DMS114 treated with DMSO at 0.1 percent for 48 hours (cell line): ENCODE results near the gene CRB3.
A peak's percentile ranks its signal among the peaks of the same experiment; 100 is the strongest.

ENCODE experiments used
- DNase-seq: peaks from one replicate; lab custom pipeline; 2025; ENCODE audit not compliant: unreplicated experiment; lab: John Stamatoyannopoulos, UW

CRB3 gene

DNA sequence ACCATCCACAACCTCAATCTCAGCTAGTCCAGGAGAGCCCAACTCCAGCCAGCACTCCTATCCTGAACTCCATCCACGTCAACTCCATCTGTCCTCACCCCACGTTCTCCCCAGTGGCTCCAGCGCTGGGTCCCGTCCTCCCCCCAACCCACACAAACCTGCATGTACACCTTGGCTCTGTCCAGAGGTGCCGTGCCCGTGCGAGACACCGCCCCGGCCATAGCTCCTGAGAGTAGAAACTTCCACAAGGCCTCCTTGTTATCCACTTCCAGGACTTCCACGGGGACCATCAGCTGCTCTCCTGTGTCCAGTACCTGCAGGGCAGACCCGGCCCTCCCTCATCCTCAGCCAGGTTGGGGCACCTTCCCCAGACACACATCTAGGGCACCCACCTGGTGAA lies 32.2 kb upstream of the CRB3 start:
- DNase-seq = no peak

DNA sequence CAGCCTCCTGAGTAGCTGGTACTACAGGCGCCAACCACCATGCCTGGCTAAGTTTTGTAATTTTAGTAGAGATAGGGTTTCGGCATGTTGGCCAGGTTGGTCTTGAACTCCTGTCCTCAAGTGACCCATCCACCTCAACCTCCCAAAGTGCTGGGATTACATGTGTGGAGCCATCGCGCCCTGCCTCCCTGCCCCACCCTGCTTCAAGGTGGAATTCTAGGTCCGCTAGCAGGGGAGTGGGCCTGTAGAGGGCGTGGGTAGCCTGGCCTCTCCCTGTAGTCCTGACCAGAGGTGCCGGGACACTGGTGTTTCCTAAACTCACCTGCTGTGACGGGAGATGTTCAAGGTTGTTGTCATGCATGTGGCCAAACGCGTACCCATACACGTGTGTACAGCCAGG lies 30.9 kb upstream of the CRB3 start:
- no peak for DNase-seq

DNA sequence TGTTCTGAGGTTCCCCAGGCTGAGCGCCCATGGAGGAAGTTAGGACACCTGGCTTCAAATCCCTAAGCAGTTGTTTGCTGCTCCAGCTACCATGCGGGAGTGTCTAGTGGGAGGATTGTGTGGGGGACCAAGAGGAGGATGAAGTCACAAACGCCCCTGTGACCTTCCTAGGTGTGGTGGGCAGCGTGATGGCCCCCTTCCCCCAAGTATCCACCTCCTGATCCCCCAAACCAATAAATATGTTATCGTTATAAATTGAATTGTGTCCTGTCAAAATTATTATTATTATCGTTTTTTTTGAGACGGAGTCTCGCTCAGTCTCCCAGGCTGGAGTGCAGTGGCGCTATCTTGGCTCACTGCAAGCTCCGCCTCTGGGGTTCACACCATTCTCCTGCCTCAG lies 30.4 kb upstream of the CRB3 start, which contains the start of gene SLC25A41:
SLC25A41 (minus strand) TSS at position 101 of the 400 bp plus-strand sequence; CDS start at position 31, 70 bp downstream.
- DNase-seq = no peak

DNA sequence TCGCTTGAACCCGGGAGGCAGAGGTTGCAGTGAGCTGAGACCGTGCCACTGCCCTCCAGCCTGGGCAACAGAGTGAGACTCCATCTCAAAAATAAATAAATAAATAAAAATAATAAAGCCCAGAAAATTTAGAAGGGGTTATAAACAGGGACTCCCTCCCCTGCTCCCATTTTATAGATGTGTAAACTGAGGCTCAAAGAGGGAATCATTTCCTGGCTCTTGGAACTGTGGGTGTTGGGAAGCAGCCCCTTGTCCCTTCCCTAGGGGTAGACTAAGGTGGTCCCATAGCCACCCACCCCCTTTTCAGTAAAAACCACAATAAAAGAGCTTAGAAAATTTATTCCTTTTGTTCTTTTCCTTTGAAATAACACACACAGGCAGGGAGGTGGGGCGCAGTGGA lies 24.3 kb upstream of the CRB3 start:
- DNase-seq = no peak

DNA sequence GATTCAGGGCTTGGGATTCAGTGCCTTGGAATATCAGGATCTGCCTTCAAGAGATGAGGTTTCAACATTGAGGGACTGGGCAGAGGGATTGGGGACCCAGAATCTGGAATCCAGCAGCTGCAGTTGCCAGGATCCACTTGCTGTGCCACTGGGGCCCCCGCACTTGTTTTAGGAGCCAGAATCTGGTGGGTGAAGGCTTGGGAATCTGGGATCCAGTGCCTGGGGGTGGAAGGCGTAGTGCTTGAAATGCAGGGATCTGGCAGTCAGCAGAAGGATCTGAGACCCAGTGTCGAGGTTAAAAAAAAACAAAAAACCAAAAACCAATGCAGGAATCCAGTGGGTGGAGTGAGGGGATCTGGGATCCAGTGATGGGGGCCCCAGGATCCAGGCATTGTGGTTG lies 23.2 kb upstream of the CRB3 start:
- DNase-seq = no peak

DNA sequence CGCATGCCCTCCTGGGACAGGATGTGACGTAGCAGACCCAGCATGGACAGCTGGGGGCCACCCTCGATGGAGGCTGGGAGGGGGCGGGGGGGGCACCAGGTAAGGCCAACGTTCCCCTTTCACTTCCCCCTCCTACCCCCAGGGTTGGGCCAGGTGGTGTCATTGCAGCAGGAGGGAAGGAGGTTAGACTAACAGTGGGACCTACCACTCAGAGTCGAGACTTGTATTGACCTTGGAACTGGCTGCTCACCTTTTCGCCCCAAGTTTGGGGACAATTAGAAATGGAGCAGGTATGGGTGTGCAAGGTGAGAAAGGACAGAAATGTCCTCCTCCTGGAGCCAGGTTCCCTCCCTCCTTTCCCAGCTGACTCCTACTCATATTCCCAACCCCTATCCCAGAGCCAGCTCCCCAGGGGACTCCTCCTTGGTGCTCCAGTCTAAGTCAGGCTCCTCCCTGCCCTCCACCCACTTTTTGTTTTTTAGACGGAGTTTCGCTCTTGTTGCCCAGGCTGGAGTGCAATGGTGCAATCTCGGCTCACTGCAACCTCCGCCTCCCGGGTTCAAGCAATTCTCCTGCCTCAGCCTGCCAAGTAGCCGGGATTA lies 21.9 kb upstream of the CRB3 start:
- DNase-seq = no peak

GRCh38 chr19:6443986-6444385 lies 20.1 kb upstream of the CRB3 start:
- DNase-seq = no peak

DNA sequence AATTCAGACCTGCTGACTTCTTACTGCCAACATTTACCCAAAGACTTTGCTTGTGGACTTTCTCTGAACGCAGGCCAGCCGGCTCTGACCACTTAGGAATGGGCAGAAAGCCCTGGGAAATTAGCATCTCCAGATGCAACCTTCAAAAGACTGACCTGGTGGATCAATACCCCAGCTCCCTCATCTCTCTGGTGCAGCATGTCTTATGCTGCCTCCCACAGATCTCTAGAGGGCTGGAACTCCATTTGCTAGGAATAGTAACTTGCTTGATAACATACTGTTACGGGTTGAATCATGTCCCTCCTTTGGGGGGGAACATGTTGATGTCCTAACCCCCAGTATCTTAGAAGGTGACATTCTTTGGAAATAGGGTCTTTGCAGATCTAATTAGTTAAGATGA lies 17.6 kb upstream of the CRB3 start:
- DNase-seq = no peak

DNA sequence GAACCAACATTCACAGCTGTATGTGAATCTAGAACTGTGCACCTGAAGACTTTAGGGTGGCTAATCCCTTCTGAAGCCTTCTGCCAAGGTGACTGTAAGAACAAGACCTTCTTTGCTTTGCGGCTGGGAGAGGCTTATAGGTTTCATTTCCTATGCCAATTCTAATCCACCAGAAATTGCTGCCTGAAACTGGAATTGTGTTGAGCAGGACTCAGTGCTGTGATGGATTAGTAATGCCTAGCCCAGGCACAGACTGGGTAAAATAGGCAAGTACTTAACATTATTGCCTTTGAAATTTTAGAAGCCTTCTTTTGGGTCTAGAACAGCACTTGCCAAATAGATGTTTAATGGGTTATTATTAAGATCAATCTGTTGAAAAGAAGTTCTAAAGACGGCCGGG lies 16.0 kb upstream of the CRB3 start:
- no peak for DNase-seq

- DNase-seq = no peak
Observed at GRCh38 chr19:6450166-6450565, 13.9 kb upstream of the CRB3 start.

DNA sequence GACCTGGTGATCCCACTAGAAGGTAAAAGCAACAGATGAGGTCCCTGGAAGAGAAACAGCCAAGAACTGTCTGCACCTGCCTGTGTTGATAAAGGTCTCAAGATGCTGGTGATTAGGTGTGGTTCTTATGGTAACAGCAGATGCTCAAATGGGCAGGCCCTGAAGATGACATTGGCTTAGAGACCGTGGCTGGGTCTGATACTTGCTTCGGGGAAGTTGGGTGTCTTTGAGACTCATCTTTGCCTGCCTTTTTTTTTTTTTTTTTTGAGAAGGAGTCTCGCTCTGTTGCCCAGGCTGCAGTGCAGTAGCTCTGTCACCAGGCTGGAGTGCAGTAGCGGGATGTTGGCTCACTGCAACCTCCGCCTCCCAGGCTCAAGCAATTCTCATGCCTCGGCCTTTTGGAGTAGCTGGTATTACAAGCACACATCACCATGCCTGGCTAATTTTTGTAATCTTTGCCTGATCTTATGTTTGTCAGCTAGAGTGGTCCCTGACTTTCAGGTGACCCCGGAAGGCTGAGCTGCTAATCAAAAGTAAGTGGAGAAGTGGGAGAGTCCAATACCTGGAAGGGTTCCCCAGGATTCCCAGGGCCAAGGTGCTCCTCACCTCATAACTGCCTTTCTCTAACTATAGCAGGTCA lies 12.4 kb upstream of the CRB3 start:
- no peak for DNase-seq

DNA sequence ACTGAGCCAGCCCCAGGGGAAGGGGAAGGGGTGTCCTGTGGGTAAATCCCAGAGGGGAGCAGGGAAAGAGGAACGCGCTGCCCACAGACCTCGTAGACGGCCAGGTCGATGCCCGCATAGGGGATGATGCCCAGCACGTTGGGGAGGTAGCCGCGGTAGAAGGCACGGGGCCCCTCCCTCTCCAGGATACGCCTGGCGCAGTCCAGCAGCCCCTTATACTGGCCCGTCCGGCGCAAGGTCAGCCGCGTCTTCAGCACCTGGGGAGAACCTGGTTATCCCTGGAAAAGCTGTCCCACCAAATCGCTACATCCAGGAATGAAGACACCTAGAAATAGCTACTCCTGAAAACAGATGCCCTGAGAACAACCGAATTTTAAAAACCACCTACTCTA lies 11.9 kb upstream of the CRB3 start:
- DNase-seq = no peak

- no peak for DNase-seq
Observed at GRCh38 chr19:6452899-6453298, 11.2 kb upstream of the CRB3 start.

DNA sequence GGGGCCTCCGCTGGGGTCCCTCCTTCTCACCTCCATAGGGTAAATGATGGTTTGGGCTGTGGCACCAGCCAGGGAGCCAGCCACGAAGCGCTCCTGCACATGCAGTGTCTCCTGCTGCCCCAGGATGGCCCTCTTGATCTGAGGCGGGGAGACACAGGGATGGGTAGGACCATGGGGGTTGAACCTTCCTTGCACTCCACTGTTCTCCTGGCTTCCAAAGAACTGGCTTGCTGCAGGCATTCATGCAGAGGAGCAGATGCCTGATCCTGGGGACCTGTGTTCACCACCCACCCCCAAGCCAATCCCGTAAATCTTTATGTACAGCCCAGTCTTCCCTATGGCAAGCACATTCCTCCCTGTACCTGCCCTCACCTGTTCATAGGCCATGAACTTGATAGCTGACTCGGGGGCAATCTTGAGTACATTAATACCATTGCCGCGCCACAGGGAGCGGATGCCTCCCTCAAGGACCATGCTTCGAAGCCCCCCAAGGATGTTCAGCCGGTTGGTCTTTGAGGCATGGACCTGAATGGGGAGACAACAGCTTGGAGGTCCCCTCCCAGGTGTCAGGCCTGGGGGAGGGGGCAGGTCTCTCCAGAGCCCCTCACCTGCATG lies 10.0 kb upstream of the CRB3 start:
- DNase-seq = no peak

DNA sequence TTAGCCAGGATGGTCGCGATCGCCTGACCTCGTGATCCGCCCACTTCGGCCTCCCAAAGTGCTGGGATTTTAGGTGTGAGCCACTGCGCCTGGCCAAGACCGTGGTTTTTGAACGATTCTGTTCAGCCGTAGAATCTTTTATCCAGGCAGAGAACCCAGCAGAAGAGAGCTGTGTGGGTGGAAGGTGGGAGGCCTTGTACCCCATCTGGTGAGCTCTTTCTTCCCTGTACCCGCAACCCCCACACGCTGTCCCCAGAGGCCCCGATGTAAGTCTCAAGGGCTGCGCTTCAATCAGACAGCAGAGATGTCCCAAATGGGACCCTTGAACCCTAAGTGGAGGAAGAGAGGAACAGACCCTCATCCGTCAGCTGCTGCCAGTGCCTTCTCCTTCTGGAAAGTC lies 8.1 kb upstream of the CRB3 start:
- no peak for DNase-seq

DNA sequence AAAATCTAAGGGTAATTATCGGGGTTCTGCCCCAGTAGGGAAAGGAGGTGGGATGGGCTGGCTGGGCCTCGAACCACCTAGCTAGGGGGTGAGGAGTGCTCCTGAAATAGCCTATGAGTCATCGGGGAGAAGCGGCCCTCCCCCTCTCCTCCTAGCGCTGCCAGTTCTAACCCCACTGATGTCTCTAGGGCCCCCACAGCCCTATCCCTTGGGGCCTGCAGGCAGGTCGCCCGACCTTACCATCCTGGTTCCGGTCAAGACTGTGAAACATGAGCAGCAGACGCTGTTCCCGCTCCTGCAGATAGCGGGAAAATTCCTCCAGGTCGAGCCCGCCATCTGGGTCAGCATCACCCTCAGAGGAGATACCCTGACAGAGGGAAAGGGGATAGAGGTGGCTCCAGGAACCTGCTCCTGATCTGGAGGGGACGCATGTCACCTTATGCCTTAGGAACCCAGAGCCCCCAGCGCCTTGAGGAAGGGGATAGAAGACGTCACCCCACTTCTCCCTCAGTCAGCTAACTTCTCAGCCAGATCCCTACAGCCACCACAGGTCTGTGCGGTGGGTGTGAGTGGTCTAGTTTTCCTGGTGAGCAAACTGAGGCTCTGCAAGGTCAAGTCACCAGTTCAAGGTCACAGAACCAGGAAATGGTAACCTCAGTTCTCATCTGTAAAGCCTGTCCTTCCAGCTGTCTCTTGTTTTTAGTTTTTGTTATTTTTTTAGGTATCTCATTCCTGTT lies 5.9 kb upstream of the CRB3 start:
- no peak for DNase-seq

- DNase-seq = no peak
Observed at GRCh38 chr19:6458695-6459261, 5.3 kb upstream of the CRB3 start.

- DNase-seq = peak; percentile 39
Observed at GRCh38 chr19:6459262-6460098, 4.6 kb upstream of the CRB3 start, which contains the start of gene SLC25A23. TSS of gene SLC25A23 (minus strand) at chr19:6459792. CDS start at chr19:6459628, 164 bp downstream.

DNA sequence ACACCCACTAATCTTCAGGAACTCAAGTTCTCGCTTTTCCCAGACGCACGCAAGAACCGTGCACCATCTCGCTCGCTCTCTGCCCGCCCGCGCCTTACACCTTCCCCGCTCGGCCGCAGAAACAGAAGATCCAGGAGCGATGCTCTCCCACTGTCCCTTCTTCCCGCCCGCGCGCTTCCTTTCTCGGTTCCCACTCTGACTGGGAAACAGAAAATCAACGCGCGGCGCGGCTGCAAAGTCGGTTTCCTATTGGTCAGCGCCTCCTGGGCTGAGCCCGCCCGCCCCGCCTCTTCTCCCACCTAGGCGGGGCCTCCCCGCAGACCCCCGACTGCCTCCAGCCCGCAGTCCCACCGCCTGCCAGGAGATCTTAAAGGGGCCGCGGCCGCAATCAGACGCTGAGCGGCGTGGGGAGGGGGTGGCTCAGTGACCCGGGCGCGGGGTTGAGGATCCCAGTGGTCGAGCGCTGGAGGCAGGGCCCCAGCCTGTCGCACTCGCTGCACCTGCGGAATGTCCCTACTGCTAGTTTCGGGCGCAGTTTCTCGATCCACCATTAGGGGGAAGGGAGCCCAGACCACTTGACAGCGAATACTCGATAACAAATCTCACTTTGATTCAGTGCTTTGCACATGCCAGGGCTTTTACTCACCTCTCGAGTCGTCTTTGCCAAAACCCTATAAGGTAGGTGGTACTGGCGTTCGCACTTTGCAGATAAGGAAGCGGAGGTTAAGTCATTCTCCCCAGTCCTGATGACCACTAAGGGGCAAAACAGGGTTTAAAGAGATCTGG lies 3.8 kb upstream of the CRB3 start:
- DNase-seq = peak; percentile 88

- DNase-seq = no peak
Observed at GRCh38 chr19:6465006-6465405, 935 bp downstream of the CRB3 start.
